ENCODE results near the gene MAP3K15.
"Not testable (repeated sequence)": the region's sequence is repeated elsewhere in the genome, so short reads cannot be mapped to it uniquely, and the experiment has no call there.

MAP3K15 gene

GRCh38 chrX:19517965-19518364 lies 2.7 kb upstream of the MAP3K15 start:
- ChIA-PET POLR2A (no interaction called here), CTCF (no interaction called here)
- TF ChIP-seq ARNT (IDR thresholded peaks at IDR 0.05) (no peak), SUZ12 (IDR thresholded peaks at IDR 0.05) (no peak), L3MBTL2 (conservative IDR thresholded peaks at IDR 0.05) (no peak), FOXM1 (IDR thresholded peaks at IDR 0.05; ENCODE audit: borderline replicate concordance) (no peak), ELF4 (IDR thresholded peaks at IDR 0.05) (no peak), BHLHE40 (IDR thresholded peaks at IDR 0.05; ENCODE audit: borderline replicate concordance) (no peak), FOXK2 (IDR thresholded peaks at IDR 0.05) (no peak), HDGF (IDR thresholded peaks at IDR 0.05; ENCODE audit: borderline replicate concordance) (no peak), TARDBP (IDR thresholded peaks at IDR 0.05) (no peak), LEF1 (IDR thresholded peaks at IDR 0.05; ENCODE audit: borderline replicate concordance) (no peak), NFRKB (IDR thresholded peaks at IDR 0.05) (no peak), PKNOX1 (IDR thresholded peaks at IDR 0.05) (no peak), SP1 (IDR thresholded peaks at IDR 0.05) (no peak), CTBP1 (IDR thresholded peaks at IDR 0.05; ENCODE audit: borderline replicate concordance) (no peak), FOXA1 (IDR thresholded peaks at IDR 0.05) (no peak), ZNF384 (IDR thresholded peaks at IDR 0.05) (no peak)
- no peak for DNase-seq (ENCODE audit: extremely low spot score)

GRCh38 chrX:19515615-19516105 lies 352 bp upstream of the MAP3K15 start:
- DNase-seq (ENCODE audit: extremely low spot score), result no peak
- CTCF ChIA-PET, result interaction anchor here (0.6 to 1.5 kb wide), 2 partner anchors 133 to 341 kb away, joined by 4 read pairs; no protein-coding TSS in a partner anchor
- POLR2A ChIA-PET, result no interaction called here
- TF ChIP-seq ELF4 (IDR thresholded peaks at IDR 0.05) (no peak), L3MBTL2 (conservative IDR thresholded peaks at IDR 0.05) (no peak), NFRKB (IDR thresholded peaks at IDR 0.05) (no peak), FOXM1 (IDR thresholded peaks at IDR 0.05; ENCODE audit: borderline replicate concordance) (no peak), BHLHE40 (IDR thresholded peaks at IDR 0.05; ENCODE audit: borderline replicate concordance) (no peak), LEF1 (IDR thresholded peaks at IDR 0.05; ENCODE audit: borderline replicate concordance) (no peak), SP1 (IDR thresholded peaks at IDR 0.05) (no peak), ZNF384 (IDR thresholded peaks at IDR 0.05) (no peak), CTBP1 (IDR thresholded peaks at IDR 0.05; ENCODE audit: borderline replicate concordance) (no peak), HDGF (IDR thresholded peaks at IDR 0.05; ENCODE audit: borderline replicate concordance) (no peak), SUZ12 (IDR thresholded peaks at IDR 0.05) (no peak), ARNT (IDR thresholded peaks at IDR 0.05) (no peak), TARDBP (IDR thresholded peaks at IDR 0.05) (no peak), FOXK2 (IDR thresholded peaks at IDR 0.05) (no peak), PKNOX1 (IDR thresholded peaks at IDR 0.05) (no peak), FOXA1 (IDR thresholded peaks at IDR 0.05) (no peak)

GRCh38 chrX:19513383-19513782 lies 1.9 kb downstream of the MAP3K15 start:
- CTCF ChIA-PET, result no interaction called here
- POLR2A ChIA-PET, result no interaction called here
- no peak for DNase-seq (ENCODE audit: extremely low spot score)
- no peak for TF ChIP-seq ELF4 (IDR thresholded peaks at IDR 0.05)
- no peak for TF ChIP-seq L3MBTL2 (conservative IDR thresholded peaks at IDR 0.05)
- no peak for TF ChIP-seq ARNT (IDR thresholded peaks at IDR 0.05)

GRCh38 chrX:19512961-19513360 lies 2.3 kb downstream of the MAP3K15 start:
- TF ChIP-seq HDGF (IDR thresholded peaks at IDR 0.05; ENCODE audit: borderline replicate concordance) (no peak), ELF4 (IDR thresholded peaks at IDR 0.05) (no peak), FOXK2 (IDR thresholded peaks at IDR 0.05) (no peak), BHLHE40 (IDR thresholded peaks at IDR 0.05; ENCODE audit: borderline replicate concordance) (no peak), LEF1 (IDR thresholded peaks at IDR 0.05; ENCODE audit: borderline replicate concordance) (no peak), FOXM1 (IDR thresholded peaks at IDR 0.05; ENCODE audit: borderline replicate concordance) (no peak), ZNF384 (IDR thresholded peaks at IDR 0.05) (no peak), CTBP1 (IDR thresholded peaks at IDR 0.05; ENCODE audit: borderline replicate concordance) (no peak), SUZ12 (IDR thresholded peaks at IDR 0.05) (no peak), L3MBTL2 (conservative IDR thresholded peaks at IDR 0.05) (no peak), NFRKB (IDR thresholded peaks at IDR 0.05) (no peak), TARDBP (IDR thresholded peaks at IDR 0.05) (no peak), ARNT (IDR thresholded peaks at IDR 0.05) (no peak), SP1 (IDR thresholded peaks at IDR 0.05) (no peak), PKNOX1 (IDR thresholded peaks at IDR 0.05) (no peak)
- CTCF ChIA-PET, result no interaction called here
- POLR2A ChIA-PET, result no interaction called here
- no peak for DNase-seq (ENCODE audit: extremely low spot score)

- DNase-seq (ENCODE audit: extremely low spot score), result no peak
- CTCF ChIA-PET, result no interaction called here
- POLR2A ChIA-PET, result no interaction called here
- TF ChIP-seq LEF1 (IDR thresholded peaks at IDR 0.05; ENCODE audit: borderline replicate concordance) (no peak), ZNF384 (IDR thresholded peaks at IDR 0.05) (no peak), ARNT (IDR thresholded peaks at IDR 0.05) (no peak), FOXM1 (IDR thresholded peaks at IDR 0.05; ENCODE audit: borderline replicate concordance) (no peak), FOXA1 (IDR thresholded peaks at IDR 0.05) (no peak), SUZ12 (IDR thresholded peaks at IDR 0.05) (no peak), SP1 (IDR thresholded peaks at IDR 0.05) (no peak), CTBP1 (IDR thresholded peaks at IDR 0.05; ENCODE audit: borderline replicate concordance) (no peak), BHLHE40 (IDR thresholded peaks at IDR 0.05; ENCODE audit: borderline replicate concordance) (no peak), L3MBTL2 (conservative IDR thresholded peaks at IDR 0.05) (no peak), TARDBP (IDR thresholded peaks at IDR 0.05) (no peak), HDGF (IDR thresholded peaks at IDR 0.05; ENCODE audit: borderline replicate concordance) (no peak), FOXK2 (IDR thresholded peaks at IDR 0.05) (no peak), PKNOX1 (IDR thresholded peaks at IDR 0.05) (no peak), NFRKB (IDR thresholded peaks at IDR 0.05) (no peak), ELF4 (IDR thresholded peaks at IDR 0.05) (no peak)
These were observed 2.9 kb downstream of the MAP3K15 start for GRCh38 chrX:19512359-19512758.

GRCh38 chrX:19511796-19512195 lies 3.5 kb downstream of the MAP3K15 start:
- POLR2A ChIA-PET; CTCF ChIA-PET; DNase-seq (ENCODE audit: extremely low spot score): not testable (repeated sequence)

All from HEK293T (cell line).